GM13976 (cell line): Measurements from ENCODE around the gene KDM4F.
"Not testable (repeated sequence)": the region's sequence is repeated elsewhere in the genome, so short reads cannot be mapped to it uniquely, and the experiment has no call there.

ENCODE experiments used
- DNase-seq: peaks from one replicate; pipeline ENCODE4 v3.0.0; 2012; ENCODE audit warnings: low spot score
- in situ Hi-C: fragments of 300-500 bp; cut with MboI; formaldehyde crosslinking; loops from one replicate; pipeline ENCODE4 v1.12.0; 2022; ENCODE audit warnings: low sequenced_read_pairs, mixed read lengths, inconsistent platforms; ENCODE audit not compliant: unreplicated experiment
- TF ChIP-seq, protein P1 (sequence below): IDR thresholded peaks from 2 replicates; pipeline ENCODE4 v1.5.1; 2012; ENCODE audit warnings: borderline replicate concordance, mild to moderate bottlenecking; ENCODE audit not compliant: insufficient read depth; ENCODE audit errors: extremely low read depth, missing control alignments, control extremely low read depth

The KDM4F gene

DNA sequence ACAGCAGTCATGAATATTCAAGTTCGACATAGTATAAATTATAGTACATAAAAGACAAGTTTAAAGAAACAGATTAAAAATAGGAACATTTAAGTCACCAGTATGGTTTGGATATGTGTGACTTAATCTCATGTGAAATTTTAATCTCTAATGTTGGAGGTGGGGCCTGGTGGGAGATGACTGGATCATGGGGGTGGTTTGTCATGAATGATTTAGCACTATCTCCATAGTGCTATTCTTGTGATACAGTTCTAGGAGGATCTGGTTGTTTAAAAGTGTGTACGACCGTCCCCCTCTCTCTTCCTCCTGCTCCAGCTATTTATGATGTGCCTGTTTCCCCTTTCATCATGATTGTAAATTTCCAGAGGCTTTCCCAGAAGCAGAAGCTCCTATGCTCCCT is 20.9 kb upstream of the KDM4F start:
- no peak for DNase-seq
- TF ChIP-seq, protein P1, sequence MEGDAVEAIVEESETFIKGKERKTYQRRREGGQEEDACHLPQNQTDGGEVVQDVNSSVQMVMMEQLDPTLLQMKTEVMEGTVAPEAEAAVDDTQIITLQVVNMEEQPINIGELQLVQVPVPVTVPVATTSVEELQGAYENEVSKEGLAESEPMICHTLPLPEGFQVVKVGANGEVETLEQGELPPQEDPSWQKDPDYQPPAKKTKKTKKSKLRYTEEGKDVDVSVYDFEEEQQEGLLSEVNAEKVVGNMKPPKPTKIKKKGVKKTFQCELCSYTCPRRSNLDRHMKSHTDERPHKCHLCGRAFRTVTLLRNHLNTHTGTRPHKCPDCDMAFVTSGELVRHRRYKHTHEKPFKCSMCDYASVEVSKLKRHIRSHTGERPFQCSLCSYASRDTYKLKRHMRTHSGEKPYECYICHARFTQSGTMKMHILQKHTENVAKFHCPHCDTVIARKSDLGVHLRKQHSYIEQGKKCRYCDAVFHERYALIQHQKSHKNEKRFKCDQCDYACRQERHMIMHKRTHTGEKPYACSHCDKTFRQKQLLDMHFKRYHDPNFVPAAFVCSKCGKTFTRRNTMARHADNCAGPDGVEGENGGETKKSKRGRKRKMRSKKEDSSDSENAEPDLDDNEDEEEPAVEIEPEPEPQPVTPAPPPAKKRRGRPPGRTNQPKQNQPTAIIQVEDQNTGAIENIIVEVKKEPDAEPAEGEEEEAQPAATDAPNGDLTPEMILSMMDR, result no peak

DNA sequence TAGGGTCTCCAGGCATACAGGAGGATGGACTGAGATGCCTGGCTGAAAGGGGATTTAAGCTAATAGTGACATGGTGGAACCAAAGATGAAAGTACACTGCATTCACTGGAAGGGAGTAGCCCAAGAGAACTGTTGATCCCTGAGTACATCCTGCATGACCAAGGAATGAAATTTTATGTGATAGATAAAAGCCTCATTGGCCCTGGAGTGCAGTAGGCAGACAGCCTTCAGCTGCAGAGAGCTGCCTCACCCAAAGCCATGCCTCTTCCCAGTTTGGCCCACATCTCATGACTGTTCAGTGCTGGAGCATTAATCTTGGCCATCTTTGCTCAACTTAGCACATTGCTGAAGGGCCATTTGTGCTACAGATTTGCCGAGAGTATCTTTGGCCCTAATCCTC is 16.2 kb upstream of the KDM4F start:
- no peak for DNase-seq
- TF ChIP-seq, protein P1, result no peak
- in situ Hi-C loops, result no loop called here

More for the DNA sequence above, 20.9 kb upstream of the KDM4F start:
- in situ Hi-C loops, result no loop called here

DNA sequence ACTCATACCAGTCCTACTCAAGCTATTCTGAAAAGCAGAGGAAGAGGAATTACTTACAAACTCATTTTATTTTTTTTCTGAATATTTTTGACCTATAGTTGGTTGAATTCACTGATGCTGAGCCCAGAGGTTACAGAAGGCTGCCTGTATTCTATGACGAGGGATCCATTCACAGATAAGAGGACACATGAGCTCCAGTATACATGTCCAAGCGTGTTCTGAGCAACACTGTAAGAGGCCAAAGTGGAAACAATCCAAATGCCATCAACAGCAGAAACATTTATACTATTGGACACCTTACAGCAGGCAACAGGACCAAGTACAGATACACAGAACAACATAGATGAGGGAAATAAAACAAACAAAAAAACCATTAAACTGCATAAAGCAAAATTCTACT is 13.9 kb upstream of the KDM4F start:
- in situ Hi-C loops, result no loop called here
- DNase-seq, result no peak
- TF ChIP-seq, protein P1, result no peak

DNA sequence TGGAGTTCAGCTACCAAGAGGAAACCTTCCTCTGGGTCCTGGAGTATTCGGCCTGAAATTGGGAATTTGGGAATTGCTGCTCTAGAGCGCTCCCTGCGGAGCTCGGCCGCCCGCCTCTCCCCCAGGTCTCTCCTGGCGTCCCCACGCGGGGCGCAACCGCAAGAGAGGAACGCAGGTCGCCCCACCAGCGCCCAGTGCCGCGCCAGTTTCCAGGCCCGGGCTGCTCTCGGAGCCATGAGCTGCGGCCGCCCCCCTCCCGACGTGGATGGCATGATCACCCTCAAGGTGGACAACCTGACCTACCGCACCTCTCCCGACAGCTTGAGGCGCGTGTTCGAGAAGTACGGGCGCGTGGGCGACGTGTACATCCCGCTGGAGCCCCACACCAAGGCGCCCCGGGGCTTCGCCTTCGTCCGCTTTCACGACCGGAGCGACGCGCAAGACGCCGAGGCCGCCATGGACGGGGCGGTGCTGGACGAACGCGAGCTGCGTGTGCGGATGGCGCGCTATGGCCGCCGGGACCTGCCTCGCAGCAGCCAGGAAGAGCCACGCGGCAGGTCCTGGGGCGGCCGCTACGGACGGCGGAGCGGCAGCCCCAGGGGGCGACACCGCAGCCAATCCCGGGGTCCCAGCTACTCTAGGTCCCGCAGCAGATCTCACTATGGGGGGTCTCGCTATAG is 11.7 kb upstream of the KDM4F start:
- in situ Hi-C loops, result not testable (repeated sequence)

DNA sequence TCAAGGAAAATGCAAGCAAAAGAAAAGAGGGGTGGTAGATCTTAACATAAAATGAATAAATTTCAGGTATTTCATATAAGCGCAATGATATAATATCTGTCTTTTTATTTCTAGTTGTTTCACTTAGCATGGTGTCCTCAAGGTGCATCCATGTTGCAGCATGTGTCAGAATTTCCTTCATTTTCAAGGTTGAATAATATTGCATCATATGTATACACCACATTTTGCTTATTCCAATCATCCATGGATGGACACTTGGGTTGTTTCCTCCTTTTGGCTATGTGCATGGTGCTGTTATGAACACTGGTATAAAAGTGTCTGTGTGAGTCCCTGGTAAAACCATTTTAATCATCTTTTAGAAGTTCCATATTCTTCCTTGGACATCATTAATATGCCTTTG is 7.0 kb upstream of the KDM4F start:
- TF ChIP-seq, protein P1, result no peak
- in situ Hi-C loops, result no loop called here
- DNase-seq, result no peak

More for the DNA sequence above, 11.7 kb upstream of the KDM4F start:
- DNase-seq, result not testable (repeated sequence)

DNA sequence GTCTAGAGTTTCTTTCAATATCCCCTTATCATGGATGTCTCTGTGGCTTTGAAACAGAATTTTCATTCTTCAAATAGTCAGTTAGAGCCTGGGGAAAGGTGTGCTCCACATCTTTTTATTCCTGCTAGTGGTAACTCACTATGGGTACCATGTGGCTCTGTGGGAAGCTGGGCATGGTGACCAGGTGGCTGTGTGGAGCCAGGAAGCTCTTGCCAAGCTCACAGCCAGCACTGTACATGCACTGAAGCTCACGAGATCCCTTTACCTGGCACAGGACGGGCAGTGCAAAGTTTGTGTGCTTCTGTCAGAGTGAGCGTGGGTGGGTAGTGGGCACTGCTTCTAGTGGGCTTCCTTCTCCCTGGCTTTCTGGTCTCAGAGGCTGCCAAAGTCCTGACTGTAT is 6.3 kb upstream of the KDM4F start:
- in situ Hi-C loops, result no loop called here
- TF ChIP-seq, protein P1, result no peak
- no peak for DNase-seq

DNA sequence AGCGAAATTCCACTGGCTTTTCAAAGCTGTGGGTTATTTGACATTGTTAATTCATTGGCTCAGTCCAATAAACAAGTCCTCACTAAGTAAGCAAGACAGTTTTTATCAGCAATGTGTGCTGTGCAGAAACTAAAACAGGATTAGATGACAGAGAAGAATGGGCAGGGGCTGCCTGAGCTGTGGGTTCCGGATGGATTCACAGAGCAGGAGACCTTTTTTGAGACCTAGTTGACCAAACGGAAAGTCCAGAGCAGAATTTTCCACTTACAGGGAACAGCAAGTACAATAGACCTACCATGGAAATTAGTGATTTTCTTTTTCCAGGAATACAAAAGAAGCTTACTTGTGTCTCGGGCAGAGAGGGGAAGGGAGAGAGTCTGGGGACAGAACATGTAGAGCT is 5.2 kb upstream of the KDM4F start:
- no peak for DNase-seq
- TF ChIP-seq, protein P1, result no peak
- in situ Hi-C loops, result no loop called here
